H1 (cell line): ENCODE results near the gene RNF212B. TPM values are rescaled to one million over a fixed set of nuclear protein-coding genes. Genes with fewer than 3 reads are reported as not detected.
"Not testable (repeated sequence)": the region's sequence is repeated elsewhere in the genome, so short reads cannot be mapped to it uniquely, and the experiment has no call there.

Experiments used
- CTCF ChIA-PET: fragments of 300-600 bp; sonication (Branson Sonifier 250); formaldehyde crosslinking; loops from one replicate; lab custom pipeline; 2021; ENCODE audit not compliant: partially characterized antibody; lab: Charles Lee
- POLR2A ChIA-PET: fragments of 300-600 bp; sonication (Branson Sonifier 250); formaldehyde crosslinking; loops from one replicate; lab custom pipeline; 2021; ENCODE audit warnings: inconsistent platforms; ENCODE audit not compliant: partially characterized antibody; lab: Charles Lee
- DNase-seq, 2 experiments: peaks; one replicate each; pipeline versions ENCODE4 v3.0.0 to v3.0.0-alpha.2; 2010 to 2022; ENCODE audit warnings: low spot score in 2 of 2, low read depth in 1 of 2, mixed read lengths in 1 of 2
- FAIRE-seq: peaks from 2 replicates; lab custom pipeline; 2011; peaks lifted over from hg19 to GRCh38; lab: Jason Lieb, UNC
- H2AFZ ChIP-seq: 2 replicates; pipeline ENCODE4 v1.8.1; 2012; ENCODE audit warnings: low read length, inconsistent platforms
- H2AK5ac ChIP-seq: 2 replicates; pipeline ENCODE4 v1.6.1; 2013; ENCODE audit warnings: low read depth, low read length
- H2BK120ac ChIP-seq: replicated peaks from 2 replicates; pipeline ENCODE3; 2013; ENCODE audit warnings: low read depth, low read length, inconsistent platforms
- H2BK12ac ChIP-seq: 2 replicates; pipeline ENCODE4 v1.6.1; 2013; ENCODE audit warnings: low read depth, low read length
- H2BK15ac ChIP-seq: 2 replicates; pipeline ENCODE4 v1.6.1; 2013; ENCODE audit warnings: low read length
- H2BK20ac ChIP-seq: 2 replicates; pipeline ENCODE4 v1.6.1; 2013; ENCODE audit warnings: low read length
- H2BK5ac ChIP-seq: 2 replicates; pipeline ENCODE4 v1.6.1; 2013; ENCODE audit warnings: low read depth, low read length
- H3K14ac ChIP-seq: 2 replicates; pipeline ENCODE4 v1.6.1; 2013; ENCODE audit warnings: inconsistent platforms; ENCODE audit not compliant: insufficient read length
- H3K18ac ChIP-seq: 2 replicates; pipeline ENCODE4 v1.6.1; 2013; ENCODE audit warnings: low read length; ENCODE audit errors: extremely low read depth
- H3K23ac ChIP-seq: 2 replicates; pipeline ENCODE4 v1.6.1; 2013; ENCODE audit warnings: inconsistent platforms; ENCODE audit not compliant: insufficient read length
- H3K23me2 ChIP-seq: 2 replicates; pipeline ENCODE4 v1.6.1; 2013; ENCODE audit warnings: low read depth, low read length
- H3K27ac ChIP-seq: 2 replicates; pipeline ENCODE4 v1.6.1; 2011; ENCODE audit warnings: low read depth, low read length, inconsistent platforms
- H3K27me3 ChIP-seq, 4 experiments: replicated peaks in 1 of 4; 1 replicate in 1 of 4; 2 replicates in 3 of 4; pipeline versions ENCODE4 v1.6.1 to v1.8.1; 2011 to 2013; ENCODE audit warnings: low read length in 3 of 4, mild to moderate bottlenecking in 3 of 4, inconsistent platforms in 2 of 4, mixed read lengths in 2 of 4, moderate library complexity in 1 of 4; ENCODE audit not compliant: control insufficient read depth in 3 of 4, insufficient read depth in 3 of 4; ENCODE audit errors: extremely low read depth in 1 of 4
- H3K36me3 ChIP-seq, 4 experiments: 2 replicates each; pipeline versions ENCODE4 v1.6.1 to v1.8.1; 2011 to 2013; ENCODE audit warnings: mild to moderate bottlenecking in 4 of 4, low read length in 3 of 4, moderate library complexity in 2 of 4, control low read depth in 1 of 4, inconsistent platforms in 1 of 4; ENCODE audit not compliant: insufficient read depth in 4 of 4, control insufficient read depth in 2 of 4
- H3K4ac ChIP-seq: replicated peaks from 2 replicates; pipeline ENCODE3; 2013; ENCODE audit warnings: low read length, low read depth, mixed read lengths, inconsistent platforms; ENCODE audit not compliant: insufficient read length
- H3K4me1 ChIP-seq, 4 experiments: replicated peaks in 1 of 4; 1 replicate in 1 of 4; 2 replicates in 3 of 4; pipeline versions ENCODE4 v1.6.1 to v1.8.1; 2011 to 2013; ENCODE audit warnings: low read length in 3 of 4, inconsistent platforms in 2 of 4, mixed read lengths in 1 of 4; ENCODE audit not compliant: insufficient read depth in 4 of 4, control insufficient read depth in 3 of 4
- H3K4me2 ChIP-seq, 2 experiments: 2 replicates each; pipeline versions ENCODE4 v1.6.1 to v1.8.1; 2011 to 2013; ENCODE audit warnings: low read depth in 2 of 2, low read length in 2 of 2, control low read depth in 1 of 2, inconsistent platforms in 1 of 2, mild to moderate bottlenecking in 1 of 2; ENCODE audit not compliant: insufficient read depth in 1 of 2
- H3K4me3 ChIP-seq, 4 experiments: fragments of 200-600, 300-600 bp in 1 of 4; sonication (generic), shearing (Covaris generic), sonication (Bioruptor Twin) in 1 of 4; 2 replicates each; pipeline versions ENCODE4 v1.5.1 to v1.8.1; 2011 to 2016; ENCODE audit warnings: low read length in 4 of 4, low read depth in 3 of 4, control low read depth in 2 of 4, inconsistent platforms in 2 of 4, mild to moderate bottlenecking in 2 of 4, mixed read lengths in 1 of 4, moderate library complexity in 1 of 4; ENCODE audit not compliant: insufficient read depth in 2 of 4; ENCODE audit errors: extremely low read depth in 1 of 4
- H3K56ac ChIP-seq: replicated peaks from 2 replicates; pipeline ENCODE3; 2013; ENCODE audit warnings: low read depth, mild to moderate bottlenecking, mixed read lengths, low read length, inconsistent platforms; ENCODE audit not compliant: insufficient read length
- H3K79me1 ChIP-seq: 2 replicates; pipeline ENCODE4 v1.6.1; 2013; ENCODE audit warnings: low read depth, low read length, control low read depth
- H3K79me2 ChIP-seq, 2 experiments: 2 replicates each; pipeline versions ENCODE4 v1.6.1 to v1.8.1; 2012 to 2013; ENCODE audit warnings: low read length in 2 of 2, mild to moderate bottlenecking in 2 of 2, inconsistent platforms in 1 of 2; ENCODE audit not compliant: insufficient read depth in 2 of 2, control insufficient read depth in 1 of 2
- H3K9ac ChIP-seq, 4 experiments: replicated peaks in 1 of 4; 1 replicate in 1 of 4; 2 replicates in 3 of 4; pipeline versions ENCODE4 v1.6.1 to v1.8.1; 2011 to 2013; ENCODE audit warnings: low read depth in 3 of 4, low read length in 3 of 4, control low read depth in 2 of 4, mild to moderate bottlenecking in 2 of 4, moderate library complexity in 2 of 4, inconsistent platforms in 1 of 4; ENCODE audit errors: extremely low read depth in 1 of 4
- H3K9me3 ChIP-seq, 2 experiments: 2 replicates each; pipeline versions ENCODE4 v1.6.1 to v1.8.1; 2012 to 2013; ENCODE audit warnings: mild to moderate bottlenecking in 2 of 2, moderate library complexity in 2 of 2, control low read depth in 1 of 2, inconsistent platforms in 1 of 2, low read depth in 1 of 2, low read length in 1 of 2, mixed read lengths in 1 of 2; ENCODE audit not compliant: insufficient read depth in 2 of 2
- H4K20me1 ChIP-seq, 2 experiments: replicated peaks in 1 of 2; 2 replicates each; pipeline versions ENCODE3 to v1.8.1; 2011 to 2013; ENCODE audit warnings: inconsistent platforms in 2 of 2, low read length in 2 of 2, mild to moderate bottlenecking in 1 of 2; ENCODE audit not compliant: insufficient read depth in 2 of 2, control insufficient read depth in 1 of 2
- H4K5ac ChIP-seq: 2 replicates; pipeline ENCODE4 v1.6.1; 2013; ENCODE audit warnings: low read length, low read depth, mixed read lengths, inconsistent platforms; ENCODE audit not compliant: insufficient read length
- H4K8ac ChIP-seq: 2 replicates; pipeline ENCODE4 v1.8.0; 2013; ENCODE audit warnings: mild to moderate bottlenecking, moderate library complexity, low read length, inconsistent platforms; ENCODE audit not compliant: insufficient read depth; ENCODE audit errors: extremely low read depth
- H4K91ac ChIP-seq: replicated peaks from 2 replicates; pipeline ENCODE3; 2013; ENCODE audit warnings: low read length, mixed read lengths, inconsistent platforms; ENCODE audit not compliant: insufficient read length
- WGBS, 2 experiments: shearing (Covaris generic) in 1 of 2; methylation state at CpG; one replicate each; pipeline versions ENCODE4 v1.1.6 to v1.1.7; 2013 to 2015; ENCODE audit warnings: low lambda C conversion rate in 2 of 2, mixed read lengths in 2 of 2, inconsistent platforms in 1 of 2, low coverage in 1 of 2, missing lambda C conversion rate in 1 of 2; ENCODE audit not compliant: insufficient replicate concordance in 2 of 2, insufficient coverage in 1 of 2, insufficient read length in 1 of 2; ENCODE audit errors: extremely low coverage in 1 of 2, missing lambda C conversion rate in 1 of 2; 5-methylcytosine and 5-hydroxymethylcytosine counted together
- polyA plus RNA-seq, 7 experiments: library from polyadenylated mRNA; depleted of rRNA in 3 of 7; stranded (reverse) in 5 of 7; unstranded in 2 of 7; fragments of >200 nt in 5 of 7; fragments of 200-250 nt in 2 of 7; gene quantifications; 1 replicate in 5 of 7; 2 replicates in 1 of 7; 4 replicates in 1 of 7; pipeline versions ENCODE4 v1.2.1 to v1.2.3, GENCODE V29; 2011 to 2013; ENCODE audit warnings: missing spikeins in 2 of 7, mixed read lengths in 2 of 7
- total RNA-seq: library from RNA; stranded (reverse); fragmentation: NEBNext Ultra II Directional; extraction: Animal tissue kit (Norgen Biotek cat#: 25700); gene quantifications from 2 replicates; pipeline ENCODE4 v1.2.1, GENCODE V29; 2021

RNF212B gene
- total and polyA plus RNA-seq, 2 of the 8 experiments (the other 6 are each of a cell fraction or from before 2014, with no cell fraction given), result 0.95 to 1.2 TPM

GRCh38 chr14:23277928-23278327 lies 40.2 kb downstream of the RNF212B start:
- H3K4me2 ChIP-seq, H2BK120ac ChIP-seq, H4K91ac ChIP-seq, H4K5ac ChIP-seq, H2AK5ac ChIP-seq, H3K18ac ChIP-seq, DNase-seq, H3K23me2 ChIP-seq, H2BK5ac ChIP-seq, FAIRE-seq, H3K4ac ChIP-seq, H4K20me1 ChIP-seq, H3K14ac ChIP-seq, H2AFZ ChIP-seq, H2BK20ac ChIP-seq, H2BK15ac ChIP-seq, H3K56ac ChIP-seq, H3K27ac ChIP-seq, H4K8ac ChIP-seq, H3K4me3 ChIP-seq, H3K79me2 ChIP-seq, H3K9me3 ChIP-seq, H3K36me3 ChIP-seq, H2BK12ac ChIP-seq, H3K79me1 ChIP-seq, H3K9ac ChIP-seq, H3K23ac ChIP-seq, H3K4me1 ChIP-seq: not testable (repeated sequence)
- ChIA-PET POLR2A (interaction anchor here (0.7 to 2.2 kb wide), 4 partner anchors 9 to 37 kb away, joined by 3 to 11 read pairs (median 4); partner anchors contain the start of gene PPP1R3E), CTCF (interaction anchor here (0.7 to 4.9 kb wide), 7 partner anchors 10 to 157 kb away, joined by 3 to 42 read pairs (median 4); no protein-coding TSS in a partner anchor)
- peaks cover 0 to 10% (median 4%) of the 10 kb centered on the region in 4 experiments; a peak in 4 of 7 replicates for H3K27me3 ChIP-seq
- 95% methylated on average over 6 of the region's 6 CpGs; no CpG with 5 or more reads in 1 of the 2 experiments for WGBS, 2 experiments
